Measurements from ENCODE around the gene ATP2B2. TPM values are rescaled to one million over a fixed set of nuclear protein-coding genes. Genes with fewer than 3 reads are reported as not detected.

The ATP2B2 gene
- total and polyA plus RNA-seq, 2 experiments from 2014 or later: 0.42 to 0.63 TPM

GRCh38 chr3:10288575-10288960, 216.8 kb downstream of the ATP2B2 start:
- ATAC-seq (no peak), DNase-seq (ENCODE audit: low spot score) (no peak)

GRCh38 chr3:10287936-10288574, 217.3 kb downstream of the ATP2B2 start:
- Histone ChIP-seq H3K9me2 (ENCODE audit: insufficient read depth) (no peaks in the 10 kb centered on the region), H2AFZ (no peak overlapping the region), H3K4me3 (no peak overlapping the region), H3K27ac (ENCODE audit: low read depth) (no peak overlapping the region), H3K4me1 (ENCODE audit: insufficient read depth) (peaks cover 8% of the 10 kb centered on the region; the same call in 1 of the 2 replicates), H4K20me1 (replicated peaks; ENCODE audit: insufficient read depth) (no peaks in the 10 kb centered on the region), H3K36me3 (ENCODE audit: insufficient read depth) (peaks cover 3% of the 10 kb centered on the region; the same call in 1 of the 2 replicates), H3K27me3 (ENCODE audit: insufficient read depth) (no peaks in the 10 kb centered on the region), H3K79me2 (replicated peaks; ENCODE audit: insufficient read depth) (no peaks in the 10 kb centered on the region), H3K4me2 (no peak overlapping the region), H3F3A (replicated peaks; ENCODE audit: low read depth) (no peaks in the 10 kb centered on the region)
- peaks cover 14% of the 10 kb centered on the region for H3K36me3 Mint-ChIP-seq (ENCODE audit: low read depth)
- peaks cover 5% of the 10 kb centered on the region for H3K27me3 Mint-ChIP-seq (ENCODE audit: insufficient read depth, low read depth, poor library complexity)
- ATAC-seq (no peak), DNase-seq (ENCODE audit: low spot score) (no peak)
- H3K4me1 Mint-ChIP-seq: peaks cover 15% of the 10 kb centered on the region
- no peaks in the 10 kb centered on the region for H3K9me3 Mint-ChIP-seq
- no peak overlapping the region for H3K4me3 Mint-ChIP-seq
- H3K27ac Mint-ChIP-seq: no peak overlapping the region
- no peak for TF ChIP-seq CTCF (conservative IDR thresholded peaks at IDR 0.05; ENCODE audit: low read depth in 2 of 2)
- no peak for TF ChIP-seq ZNF114 (CRISPR knock-in tag; IDR thresholded peaks at IDR 0.05)
- TF ChIP-seq EZH2phosphoT487 (IDR thresholded peaks at IDR 0.05; ENCODE audit: unreplicated experiment): no peak
- no peak for TF ChIP-seq POLR2AphosphoS5 (IDR thresholded peaks at IDR 0.05; ENCODE audit: low read depth)
- no peak for TF ChIP-seq CREB1 (CRISPR knock-in tag; IDR thresholded peaks at IDR 0.05; ENCODE audit: low read depth)
- no peak for TF ChIP-seq NANOG (IDR thresholded peaks at IDR 0.05; ENCODE audit: borderline replicate concordance)
- TF ChIP-seq ETS1 (IDR thresholded peaks at IDR 0.05): no peak
- no peak for TF ChIP-seq ZNF331 (CRISPR knock-in tag; IDR thresholded peaks at IDR 0.05; ENCODE audit: low read depth)

More at GRCh38 chr3:10288575-10288960, 216.8 kb downstream of the ATP2B2 start:
- Mint-ChIP-seq H3K36me3 (ENCODE audit: low read depth) (peaks cover 11% of the 10 kb centered on the region), H3K27ac (no peak overlapping the region), H3K27me3 (ENCODE audit: insufficient read depth, low read depth, poor library complexity) (peaks cover 5% of the 10 kb centered on the region), H3K4me3 (no peak overlapping the region), H3K4me1 (peaks cover 15% of the 10 kb centered on the region), H3K9me3 (no peaks in the 10 kb centered on the region)
- H3K4me1 ChIP-seq (ENCODE audit: insufficient read depth): peaks cover 8% of the 10 kb centered on the region; the same call in 1 of the 2 replicates
- H3K79me2 ChIP-seq (replicated peaks; ENCODE audit: insufficient read depth): no peaks in the 10 kb centered on the region
- no peak overlapping the region for H3K27ac ChIP-seq (ENCODE audit: low read depth)
- TF ChIP-seq ZNF114 (CRISPR knock-in tag; IDR thresholded peaks at IDR 0.05) (no peak), CREB1 (CRISPR knock-in tag; IDR thresholded peaks at IDR 0.05; ENCODE audit: low read depth) (no peak), EZH2phosphoT487 (IDR thresholded peaks at IDR 0.05; ENCODE audit: unreplicated experiment) (no peak), CTCF (conservative IDR thresholded peaks at IDR 0.05; ENCODE audit: low read depth in 2 of 2) (no peak), POLR2AphosphoS5 (IDR thresholded peaks at IDR 0.05; ENCODE audit: low read depth) (no peak)
- H3K36me3 ChIP-seq (ENCODE audit: insufficient read depth): peaks cover 3% of the 10 kb centered on the region; the same call in 1 of the 2 replicates
- H3K4me3 ChIP-seq: no peak overlapping the region
- no peaks in the 10 kb centered on the region for H4K20me1 ChIP-seq (replicated peaks; ENCODE audit: insufficient read depth)
- H3K27me3 ChIP-seq (ENCODE audit: insufficient read depth): no peaks in the 10 kb centered on the region
- H3K9me2 ChIP-seq (ENCODE audit: insufficient read depth): no peaks in the 10 kb centered on the region
- no peak overlapping the region for H2AFZ ChIP-seq
- H3F3A ChIP-seq (replicated peaks; ENCODE audit: low read depth): no peaks in the 10 kb centered on the region
- no peak overlapping the region for H3K4me2 ChIP-seq

Measured in GM23338 (cell line).